ENCODE data around the gene DLG2.

GRCh38 chr11:84503503-84503902, 1123.6 kb downstream of the DLG2 start:
- TF ChIP-seq CTCF (IDR thresholded peaks at IDR 0.05; ENCODE audit: control extremely low read depth in 1 of 3, insufficient read depth in 1 of 3, low read depth in 1 of 3, low read length in 3 of 3), result no peak
- no peak for TF ChIP-seq RAD21 (IDR thresholded peaks at IDR 0.05 in 1 of 2, conservative IDR thresholded peaks at IDR 0.05 in 1 of 2; ENCODE audit: low read depth in 2 of 2, low read length in 2 of 2)
- TF ChIP-seq EGR1 (IDR thresholded peaks at IDR 0.05; ENCODE audit: borderline replicate concordance, low read depth, low read length), result no peak
- TF ChIP-seq E2F6 (IDR thresholded peaks at IDR 0.05), result no peak
- TF ChIP-seq TAF1 (IDR thresholded peaks at IDR 0.05; ENCODE audit: low read depth, low read length), result no peak
- TF ChIP-seq POLR2A (IDR thresholded peaks at IDR 0.05; ENCODE audit: control extremely low read depth in 1 of 2, low read depth in 2 of 2, low read length in 2 of 2), result no peak
- no peak for TF ChIP-seq MAX (IDR thresholded peaks at IDR 0.05)
- no peak for TF ChIP-seq CHD7 (IDR thresholded peaks at IDR 0.05; ENCODE audit: insufficient replicate concordance, low read length)
- TF ChIP-seq CHD1 (IDR thresholded peaks at IDR 0.05; ENCODE audit: low read depth, low read length), result no peak
- no peak for TF ChIP-seq CHD2 (IDR thresholded peaks at IDR 0.05; ENCODE audit: low read length)
- no peak for TF ChIP-seq YY1 (IDR thresholded peaks at IDR 0.05; ENCODE audit: low read depth, low read length)
- TF ChIP-seq SP1 (IDR thresholded peaks at IDR 0.05; ENCODE audit: low read depth, low read length), result no peak
- no peak for TF ChIP-seq NRF1 (IDR thresholded peaks at IDR 0.05; ENCODE audit: low read depth, low read length)
- TF ChIP-seq KDM5A (IDR thresholded peaks at IDR 0.05; ENCODE audit: low read length), result no peak
